CD8-positive, alpha-beta memory T cell (primary cell): ENCODE measurements around the gene BICDL2. TPM values are rescaled to one million over a fixed set of nuclear protein-coding genes. Genes with fewer than 3 reads are reported as not detected.
A peak's percentile ranks its signal among the peaks of the same experiment; 100 is the strongest.

ENCODE experiments used
- CTCF ChIA-PET: fragments of 350-600 bp; sonication (Branson Sonifier 250); formaldehyde crosslinking; loops from one replicate; lab custom pipeline; 2021; ENCODE audit warnings: antibody characterized with exemption; lab: Charles Lee
- POLR2A ChIA-PET: fragments of 350-600 bp; sonication (Branson Sonifier 250); formaldehyde crosslinking; loops from one replicate; lab custom pipeline; 2021; ENCODE audit warnings: antibody characterized with exemption; lab: Charles Lee
- DNase-seq, 5 donors: peaks; one replicate each; pipeline versions ENCODE4 v3.0.0 to v3.0.0-alpha.2; 2020 to 2022; ENCODE audit warnings: mixed read lengths in 1 of 5
- H3K27ac ChIP-seq: one replicate; pipeline ENCODE4 v1.7.0; 2013; ENCODE audit warnings: low read depth, mild to moderate bottlenecking, low read length, moderate library complexity
- H3K27me3 ChIP-seq: 2 replicates; pipeline ENCODE4 v1.7.0; 2013; ENCODE audit warnings: low read length, mild to moderate bottlenecking; ENCODE audit not compliant: insufficient read depth, poor library complexity, severe bottlenecking
- H3K36me3 ChIP-seq: 2 replicates; pipeline ENCODE4 v1.7.0; 2013; ENCODE audit warnings: mild to moderate bottlenecking, low read length, moderate library complexity; ENCODE audit not compliant: insufficient read depth
- H3K4me1 ChIP-seq: 2 replicates; pipeline ENCODE4 v1.7.0; 2013; ENCODE audit warnings: mild to moderate bottlenecking, low read length, moderate library complexity; ENCODE audit not compliant: insufficient read depth
- H3K4me3 ChIP-seq: 2 replicates; pipeline ENCODE4 v1.7.0; 2013; ENCODE audit warnings: mild to moderate bottlenecking, low read length
- H3K9me3 ChIP-seq: 2 replicates; pipeline ENCODE4 v1.7.0; 2013; ENCODE audit warnings: mild to moderate bottlenecking, low read length
- H3K27ac Mint-ChIP-seq, 8 donors: one replicate each; pipeline ENCODE4 v1.8.0; 2020 to 2021; ENCODE audit warnings: mixed read lengths in 8 of 8, mild to moderate bottlenecking in 6 of 8, inconsistent platforms in 3 of 8, moderate library complexity in 3 of 8
- H3K27me3 Mint-ChIP-seq, 2 donors: one replicate each; pipeline ENCODE4 v1.8.0; 2020 to 2021; ENCODE audit warnings: mixed read lengths in 2 of 2, mild to moderate bottlenecking in 1 of 2, moderate library complexity in 1 of 2
- H3K36me3 Mint-ChIP-seq, 3 donors: one replicate each; pipeline ENCODE4 v1.8.0; 2020 to 2021; ENCODE audit warnings: mixed read lengths in 3 of 3, inconsistent platforms in 1 of 3, mild to moderate bottlenecking in 1 of 3
- H3K4me1 Mint-ChIP-seq, 3 donors: one replicate each; pipeline ENCODE4 v1.8.0; 2020 to 2021; ENCODE audit warnings: mixed read lengths in 3 of 3, inconsistent platforms in 1 of 3, mild to moderate bottlenecking in 1 of 3
- H3K4me3 Mint-ChIP-seq, 7 donors: one replicate each; pipeline ENCODE4 v1.8.0; 2020 to 2021; ENCODE audit warnings: mixed read lengths in 7 of 7, mild to moderate bottlenecking in 6 of 7, moderate library complexity in 4 of 7, inconsistent platforms in 2 of 7
- H3K9me3 Mint-ChIP-seq, 5 donors: one replicate each; pipeline ENCODE4 v1.8.0; 2020 to 2022; ENCODE audit warnings: mixed read lengths in 5 of 5, mild to moderate bottlenecking in 3 of 5, moderate library complexity in 2 of 5, inconsistent platforms in 1 of 5
- polyA plus RNA-seq: library from polyadenylated mRNA; unstranded; fragments of 300-500 nt; fragmentation: Illumina TruSeq; gene quantifications from one replicate; pipeline ENCODE4 v1.2.3, GENCODE V29; 2021
- total RNA-seq, 2 experiments: library from RNA; stranded (reverse); gene quantifications; one replicate each; pipeline ENCODE4 v1.2.3, GENCODE V29; 2021

The BICDL2 gene
- total and polyA plus RNA-seq, 3 experiments from 2014 or later: not detected

DNA sequence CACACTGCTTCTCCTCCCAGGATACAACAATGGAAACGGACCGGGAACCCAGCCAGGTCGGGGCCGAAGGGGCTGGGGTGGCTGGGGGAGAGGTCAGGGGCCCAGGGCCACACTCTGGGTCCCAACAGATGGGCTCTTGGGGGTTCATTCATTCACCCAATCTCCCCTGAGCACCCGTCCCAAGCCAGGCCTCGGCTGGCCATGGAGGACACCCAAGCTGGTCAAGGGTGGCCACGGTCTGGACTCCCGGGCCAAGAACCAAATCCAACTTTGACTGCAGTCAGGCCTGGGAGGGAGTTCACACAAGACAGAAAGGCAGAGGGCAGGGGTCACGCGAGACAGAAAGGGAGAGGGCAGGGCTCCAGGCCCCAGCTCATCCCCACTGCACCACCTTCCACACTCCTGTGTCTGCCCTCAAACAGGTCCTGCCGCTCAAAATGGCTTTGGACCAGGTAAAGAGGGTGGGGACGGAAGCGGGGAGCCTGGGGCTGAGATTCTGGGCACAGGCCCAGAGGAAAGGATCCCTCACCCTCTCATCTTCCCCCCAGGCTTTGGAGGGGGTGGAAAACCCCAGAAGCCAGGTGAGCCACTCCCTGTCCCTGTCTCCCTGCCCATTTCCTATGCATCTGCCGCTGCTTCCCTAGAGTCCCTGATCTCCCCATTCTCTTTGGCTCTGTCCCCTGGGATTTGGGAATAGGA lies 44.2 kb downstream of the BICDL2 start:
- POLR2A ChIA-PET: no interaction called here
- no peak for DNase-seq
- H3K4me3 ChIP-seq: no peak overlapping the region
- H3K27me3 ChIP-seq: no peaks in the 10 kb centered on the region
- Mint-ChIP-seq H3K4me3 (no peak overlapping the region), H3K36me3 (no peaks in the 10 kb centered on the region), H3K27ac (no peak overlapping the region), H3K4me1 (no peaks in the 10 kb centered on the region), H3K9me3 (no peaks in the 10 kb centered on the region), H3K27me3 (peaks cover 0 to 4% of the 10 kb centered on the region in 2 donors)
- H3K4me1 ChIP-seq: no peaks in the 10 kb centered on the region
- H3K36me3 ChIP-seq: no peaks in the 10 kb centered on the region
- CTCF ChIA-PET: interaction anchor here (1.6 to 2.0 kb wide), 3 partner anchors 10 to 36 kb away, joined by 4 to 5 read pairs (median 4); no protein-coding TSS in a partner anchor
- H3K9me3 ChIP-seq: no peaks in the 10 kb centered on the region
- H3K27ac ChIP-seq: no peak overlapping the region

DNA sequence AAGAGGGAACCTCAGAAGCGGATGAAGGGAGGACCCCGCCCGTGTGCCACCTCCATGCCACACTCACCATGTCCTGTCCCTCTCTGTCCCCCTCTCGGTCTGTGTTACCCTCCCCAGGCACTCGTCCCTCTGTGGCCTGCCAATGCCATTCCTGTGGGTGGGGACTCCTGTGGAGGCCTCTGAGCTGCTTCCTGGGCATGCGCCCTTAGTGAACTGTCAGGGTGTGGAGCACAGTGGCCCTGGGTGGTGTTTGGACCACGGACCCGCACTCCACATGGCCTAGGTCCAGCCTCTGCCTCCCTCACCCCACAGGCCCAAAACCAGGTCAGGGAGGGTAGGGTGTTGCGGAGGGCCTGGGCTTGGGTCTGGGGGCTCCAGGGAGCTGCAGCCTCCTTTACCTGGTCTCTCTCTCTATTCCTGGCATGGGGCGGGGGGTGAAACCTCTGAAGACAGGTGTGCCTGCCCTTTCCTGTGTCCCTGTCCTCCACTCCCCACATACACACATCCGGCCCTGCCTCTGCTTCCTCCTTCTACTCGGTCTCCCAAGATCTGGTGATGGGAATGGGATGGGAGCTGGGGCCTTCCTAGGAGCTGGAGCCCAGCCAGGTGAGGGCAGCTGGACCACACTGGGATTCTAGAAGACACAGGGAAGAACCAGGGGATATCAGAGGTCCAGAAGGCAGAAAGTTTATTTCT lies 45.0 kb downstream of the BICDL2 start:
- Histone ChIP-seq H3K27me3 (no peaks in the 10 kb centered on the region), H3K4me3 (no peak overlapping the region), H3K4me1 (no peaks in the 10 kb centered on the region), H3K36me3 (no peaks in the 10 kb centered on the region), H3K9me3 (no peaks in the 10 kb centered on the region), H3K27ac (no peak overlapping the region)
- DNase-seq: no peak
- Mint-ChIP-seq H3K27ac (no peak overlapping the region), H3K27me3 (peaks cover 0 to 4% of the 10 kb centered on the region in 2 donors), H3K4me1 (no peaks in the 10 kb centered on the region), H3K36me3 (no peaks in the 10 kb centered on the region), H3K4me3 (no peak overlapping the region), H3K9me3 (no peaks in the 10 kb centered on the region)
- CTCF ChIA-PET: interaction anchor here (1.6 kb wide), 2 partner anchors 9 to 12 kb away, joined by 4 to 5 read pairs; no protein-coding TSS in a partner anchor
- POLR2A ChIA-PET: no interaction called here

DNA sequence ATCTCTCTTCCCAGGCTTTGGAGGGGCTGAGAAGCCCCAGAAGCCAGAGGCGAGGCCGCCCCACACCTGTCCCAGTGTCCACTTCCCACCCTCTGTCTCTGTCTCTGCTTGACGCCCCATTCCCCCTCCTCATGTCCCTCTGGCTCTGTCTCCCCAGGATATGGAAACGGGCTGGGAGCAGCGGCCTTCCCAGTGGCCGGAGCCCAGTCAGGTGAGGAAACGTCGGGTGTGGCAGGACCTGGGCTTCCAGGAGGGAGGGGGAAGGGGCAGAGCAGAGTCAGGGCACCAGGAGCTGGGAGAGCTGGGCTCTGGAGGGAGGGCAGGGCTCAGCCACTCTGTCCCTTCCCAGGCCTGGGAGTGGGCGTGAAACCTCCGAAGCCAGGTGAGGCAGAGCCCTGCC lies 45.9 kb downstream of the BICDL2 start:
- ChIA-PET CTCF (no interaction called here), POLR2A (no interaction called here)
- Histone ChIP-seq H3K4me1 (no peaks in the 10 kb centered on the region), H3K9me3 (no peaks in the 10 kb centered on the region), H3K27ac (no peak overlapping the region), H3K4me3 (no peak overlapping the region), H3K27me3 (no peaks in the 10 kb centered on the region), H3K36me3 (no peaks in the 10 kb centered on the region)
- Mint-ChIP-seq H3K27ac (no peak overlapping the region), H3K27me3 (peaks cover 2 to 4% of the 10 kb centered on the region in 2 donors), H3K9me3 (no peaks in the 10 kb centered on the region), H3K4me1 (no peaks in the 10 kb centered on the region), H3K4me3 (no peak overlapping the region), H3K36me3 (no peaks in the 10 kb centered on the region)
- DNase-seq: no peak

DNA sequence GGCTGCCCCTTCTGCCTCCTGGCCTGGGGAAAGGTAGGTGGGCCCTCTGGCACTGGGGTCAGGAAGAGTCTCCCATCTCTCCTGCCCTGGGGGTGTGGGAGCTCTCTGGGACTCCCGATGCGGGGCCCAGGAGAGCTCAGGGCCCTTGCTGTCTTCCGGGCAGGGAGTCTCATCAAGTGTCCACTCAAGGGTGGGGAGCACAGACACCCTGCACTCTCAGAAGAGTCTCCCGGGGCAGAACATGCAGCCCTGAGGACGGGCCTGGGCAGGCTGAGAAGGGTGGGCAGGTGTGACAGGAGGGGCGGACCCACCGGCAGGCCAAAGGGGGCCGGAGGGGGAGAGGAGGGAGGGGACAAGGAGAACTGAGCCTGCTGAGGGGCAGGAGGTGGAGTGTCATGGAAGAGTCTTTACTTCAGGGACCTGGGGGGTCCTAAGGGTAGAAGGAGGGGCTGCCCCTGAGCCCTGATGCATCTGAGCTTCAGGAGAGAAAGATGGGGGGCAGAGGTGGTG lies 48.1 kb downstream of the BICDL2 start:
- H3K4me1 ChIP-seq: no peaks in the 10 kb centered on the region
- POLR2A ChIA-PET: no interaction called here
- no peaks in the 10 kb centered on the region for H3K27me3 ChIP-seq
- no peak for DNase-seq
- H3K36me3 ChIP-seq: no peaks in the 10 kb centered on the region
- Mint-ChIP-seq H3K4me3 (no peak overlapping the region), H3K36me3 (no peaks in the 10 kb centered on the region), H3K4me1 (peaks cover 0 to 5% (median 0%) of the 10 kb centered on the region in 3 donors), H3K27me3 (peaks cover 3 to 4% of the 10 kb centered on the region in 2 donors), H3K27ac (peak overlapping the region in 1 of 8 donors; percentile 65), H3K9me3 (no peaks in the 10 kb centered on the region)
- no peak overlapping the region for H3K4me3 ChIP-seq
- CTCF ChIA-PET: interaction anchor here (0.9 kb wide), 1 partner anchor 39 kb away, joined by 3 read pairs; no protein-coding TSS in a partner anchor
- H3K27ac ChIP-seq: no peak overlapping the region
- no peaks in the 10 kb centered on the region for H3K9me3 ChIP-seq

DNA sequence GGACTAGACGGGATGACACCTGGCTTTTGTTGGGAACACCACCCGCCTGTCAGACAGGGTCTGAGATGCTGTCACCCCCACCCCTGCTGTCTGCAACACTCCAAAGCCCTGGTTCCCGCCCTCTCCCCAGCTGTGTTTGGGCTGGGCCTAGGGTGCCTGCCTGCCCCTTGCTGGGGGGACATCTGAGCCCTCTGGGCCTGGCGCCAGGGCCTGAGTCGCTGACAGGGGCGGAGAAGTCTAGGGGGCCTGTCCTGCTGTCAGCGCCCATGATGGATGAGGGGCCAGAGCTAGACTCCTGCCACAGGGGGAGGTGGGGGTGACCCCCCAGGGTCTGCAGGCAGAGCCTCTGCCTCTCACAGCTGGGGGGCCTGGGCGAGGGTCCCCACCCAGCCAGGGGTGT lies 48.9 kb downstream of the BICDL2 start:
- H3K27me3 Mint-ChIP-seq: peaks cover 3 to 4% of the 10 kb centered on the region in 2 donors
- ChIA-PET CTCF (no interaction called here), POLR2A (no interaction called here)
- no peak for DNase-seq
- H3K27me3 ChIP-seq: no peaks in the 10 kb centered on the region
- no peaks in the 10 kb centered on the region for H3K9me3 ChIP-seq
- H3K4me3 ChIP-seq: no peak overlapping the region
- H3K4me1 Mint-ChIP-seq: peaks cover 0 to 5% (median 0%) of the 10 kb centered on the region in 3 donors
- H3K36me3 Mint-ChIP-seq: no peaks in the 10 kb centered on the region
- no peak overlapping the region for H3K27ac Mint-ChIP-seq
- no peak overlapping the region for H3K27ac ChIP-seq
- no peaks in the 10 kb centered on the region for H3K36me3 ChIP-seq
- no peaks in the 10 kb centered on the region for H3K4me1 ChIP-seq
- no peaks in the 10 kb centered on the region for H3K9me3 Mint-ChIP-seq
- no peak overlapping the region for H3K4me3 Mint-ChIP-seq

DNA sequence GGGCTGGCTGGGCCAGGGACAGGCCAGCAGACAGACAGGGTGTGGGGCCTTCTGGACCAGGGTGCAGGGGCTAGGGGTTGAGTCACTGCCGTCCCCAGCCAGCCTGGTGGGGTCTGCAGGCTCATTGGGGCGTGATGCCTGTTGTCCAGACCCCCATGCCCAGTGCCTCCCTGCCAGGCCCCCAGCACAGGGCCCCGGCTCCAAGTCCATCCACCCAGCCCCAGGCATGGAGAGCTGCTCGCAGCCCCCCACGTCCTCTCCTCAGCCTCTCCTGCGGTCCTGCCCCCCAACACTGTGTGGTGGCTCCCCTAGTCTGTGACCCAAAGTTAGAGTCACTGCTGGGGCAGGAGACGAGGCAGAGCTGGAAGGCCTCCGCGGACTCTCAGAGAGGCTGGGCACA lies 49.5 kb downstream of the BICDL2 start:
- Histone ChIP-seq H3K36me3 (no peaks in the 10 kb centered on the region), H3K4me3 (no peak overlapping the region), H3K27me3 (no peaks in the 10 kb centered on the region), H3K9me3 (no peaks in the 10 kb centered on the region), H3K4me1 (no peaks in the 10 kb centered on the region), H3K27ac (no peak overlapping the region)
- POLR2A ChIA-PET: no interaction called here
- H3K36me3 Mint-ChIP-seq: no peaks in the 10 kb centered on the region
- H3K27ac Mint-ChIP-seq: no peak overlapping the region
- DNase-seq: no peak
- CTCF ChIA-PET: no interaction called here
- H3K9me3 Mint-ChIP-seq: no peaks in the 10 kb centered on the region
- no peak overlapping the region for H3K4me3 Mint-ChIP-seq
- peaks cover 0 to 8% (median 0%) of the 10 kb centered on the region in 3 donors for H3K4me1 Mint-ChIP-seq
- peaks cover 3 to 4% of the 10 kb centered on the region in 2 donors for H3K27me3 Mint-ChIP-seq

DNA sequence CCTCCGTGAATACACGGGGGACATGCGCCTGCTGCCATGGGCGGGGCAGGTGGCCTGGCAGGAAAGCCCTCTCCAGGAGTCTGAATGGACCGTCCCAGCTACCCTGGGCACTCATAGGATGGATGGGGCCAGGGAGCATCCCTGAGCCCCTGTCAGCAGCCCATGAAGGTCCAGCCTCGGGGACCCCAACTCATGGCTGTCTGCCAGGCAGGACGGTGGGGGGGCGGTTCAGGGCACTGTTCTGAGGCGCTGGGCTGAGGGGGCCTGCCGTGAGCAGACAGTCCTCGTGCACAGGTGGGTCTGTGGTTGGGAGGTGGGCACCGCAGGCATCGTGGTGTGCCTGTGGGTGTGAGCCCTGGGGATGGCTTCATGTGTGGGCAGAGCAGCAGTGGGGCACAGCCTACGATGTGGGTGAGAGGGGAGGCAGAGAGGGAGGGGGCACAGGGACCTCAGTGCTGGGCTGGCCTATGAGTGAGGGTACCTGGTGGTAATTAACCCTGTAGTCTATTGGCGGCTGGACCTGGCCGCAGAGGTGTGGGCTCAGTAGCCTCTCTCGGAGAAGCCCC lies 50.0 kb downstream of the BICDL2 start:
- Histone ChIP-seq H3K9me3 (no peaks in the 10 kb centered on the region), H3K36me3 (no peaks in the 10 kb centered on the region), H3K27ac (no peak overlapping the region), H3K4me3 (no peak overlapping the region), H3K4me1 (no peaks in the 10 kb centered on the region), H3K27me3 (no peaks in the 10 kb centered on the region)
- H3K4me1 Mint-ChIP-seq: peaks cover under 1 to 11% (median 3%) of the 10 kb centered on the region in 3 donors
- no peak for DNase-seq
- H3K36me3 Mint-ChIP-seq: no peaks in the 10 kb centered on the region
- no peak overlapping the region for H3K27ac Mint-ChIP-seq
- H3K4me3 Mint-ChIP-seq: no peak overlapping the region
- no peaks in the 10 kb centered on the region for H3K9me3 Mint-ChIP-seq
- peaks cover 3 to 4% of the 10 kb centered on the region in 2 donors for H3K27me3 Mint-ChIP-seq
- CTCF ChIA-PET: no interaction called here
- POLR2A ChIA-PET: no interaction called here

DNA sequence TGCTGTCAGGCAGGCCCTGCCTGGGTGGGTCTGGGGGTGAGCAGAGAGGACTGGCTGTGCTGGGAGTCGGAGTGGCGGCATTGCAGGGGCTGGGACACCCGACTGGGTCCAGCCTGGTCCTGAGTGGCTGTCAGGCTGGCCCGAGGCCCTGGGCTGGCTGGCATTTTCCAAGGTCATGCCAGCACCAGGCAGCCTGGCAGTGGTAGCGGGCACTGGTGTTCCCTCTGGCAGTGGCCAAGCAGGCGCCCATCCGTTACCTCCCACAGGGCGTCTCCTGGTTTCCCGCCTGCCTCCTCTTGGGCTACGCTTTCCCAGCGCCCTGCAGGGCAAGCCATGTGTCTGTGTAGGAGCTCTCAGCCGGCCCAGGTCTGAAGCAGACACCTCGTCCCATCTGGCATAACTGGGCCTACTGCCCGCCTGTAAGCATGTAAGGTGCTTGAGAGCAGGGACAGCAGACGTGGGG lies 50.8 kb downstream of the BICDL2 start:
- Mint-ChIP-seq H3K4me3 (no peak overlapping the region), H3K27ac (no peak overlapping the region), H3K9me3 (no peaks in the 10 kb centered on the region), H3K4me1 (peaks cover 4 to 13% (median 9%) of the 10 kb centered on the region in 3 donors), H3K27me3 (peaks cover 3 to 4% of the 10 kb centered on the region in 2 donors), H3K36me3 (no peaks in the 10 kb centered on the region)
- H3K36me3 ChIP-seq: no peaks in the 10 kb centered on the region
- ChIA-PET POLR2A (no interaction called here), CTCF (no interaction called here)
- H3K4me1 ChIP-seq: no peaks in the 10 kb centered on the region
- H3K4me3 ChIP-seq: no peak overlapping the region
- no peak for DNase-seq
- no peak overlapping the region for H3K27ac ChIP-seq
- H3K27me3 ChIP-seq: no peaks in the 10 kb centered on the region
- H3K9me3 ChIP-seq: no peaks in the 10 kb centered on the region
